Prostate gland (tissue), 2 donors: ENCODE measurements around the gene CSTF2.

Experiments used
- POLR2A ChIP-seq: fragments of 450-650 bp; IDR thresholded peaks from one replicate; pipeline ENCODE4 v1.6.1; 2016; ENCODE audit warnings: antibody characterized with exemption, mild to moderate bottlenecking
- POLR2AphosphoS5 ChIP-seq: sonication (generic); formaldehyde crosslinking; IDR thresholded peaks from one replicate; pipeline ENCODE4 v1.6.1; 2017; ENCODE audit warnings: antibody characterized with exemption
- TF ChIP-seq, protein P1 (sequence below), 4 experiments: fragments of 200-600 bp in 2 of 4; fragments of 450-650 bp in 2 of 4; sonication (generic) in 2 of 4; IDR thresholded peaks; 1 replicate in 3 of 4; 2 replicates in 1 of 4; pipeline ENCODE4 v1.5.1; 2016 to 2019; ENCODE audit warnings: antibody characterized with exemption in 4 of 4, mild to moderate bottlenecking in 2 of 4, moderate library complexity in 2 of 4

DNA sequence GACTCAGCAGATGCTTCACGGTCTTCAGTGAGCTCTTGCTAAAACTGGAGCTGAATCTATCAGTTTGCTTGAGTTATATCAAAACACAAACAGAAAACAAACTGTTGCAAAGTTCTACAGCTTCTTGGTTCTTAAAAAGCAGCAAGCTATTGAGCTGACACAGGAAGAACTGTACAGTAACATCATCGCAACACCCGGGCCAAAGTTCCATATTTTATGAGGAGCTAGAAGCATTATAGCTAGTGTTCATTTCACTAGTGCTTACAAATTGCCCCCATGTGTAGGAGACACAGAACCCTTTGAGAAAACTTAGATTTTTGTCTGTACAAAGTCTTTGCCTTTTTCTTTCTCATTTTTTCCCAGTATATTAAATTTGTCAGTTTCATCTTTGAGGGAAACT lies 17.3 kb upstream of the CSTF2 start:
- TF ChIP-seq, protein P1, sequence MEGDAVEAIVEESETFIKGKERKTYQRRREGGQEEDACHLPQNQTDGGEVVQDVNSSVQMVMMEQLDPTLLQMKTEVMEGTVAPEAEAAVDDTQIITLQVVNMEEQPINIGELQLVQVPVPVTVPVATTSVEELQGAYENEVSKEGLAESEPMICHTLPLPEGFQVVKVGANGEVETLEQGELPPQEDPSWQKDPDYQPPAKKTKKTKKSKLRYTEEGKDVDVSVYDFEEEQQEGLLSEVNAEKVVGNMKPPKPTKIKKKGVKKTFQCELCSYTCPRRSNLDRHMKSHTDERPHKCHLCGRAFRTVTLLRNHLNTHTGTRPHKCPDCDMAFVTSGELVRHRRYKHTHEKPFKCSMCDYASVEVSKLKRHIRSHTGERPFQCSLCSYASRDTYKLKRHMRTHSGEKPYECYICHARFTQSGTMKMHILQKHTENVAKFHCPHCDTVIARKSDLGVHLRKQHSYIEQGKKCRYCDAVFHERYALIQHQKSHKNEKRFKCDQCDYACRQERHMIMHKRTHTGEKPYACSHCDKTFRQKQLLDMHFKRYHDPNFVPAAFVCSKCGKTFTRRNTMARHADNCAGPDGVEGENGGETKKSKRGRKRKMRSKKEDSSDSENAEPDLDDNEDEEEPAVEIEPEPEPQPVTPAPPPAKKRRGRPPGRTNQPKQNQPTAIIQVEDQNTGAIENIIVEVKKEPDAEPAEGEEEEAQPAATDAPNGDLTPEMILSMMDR (IDR thresholded peaks at IDR 0.05): no peak
- TF ChIP-seq POLR2A (no peak), POLR2AphosphoS5 (no peak)
